Neural cell (in vitro differentiated cells): ENCODE data around the gene ZNF618.

ENCODE experiments used
- EZH2 ChIP-seq: fragments of 200-600, 300-800 bp; shearing (Covaris generic), sonication (generic); IDR thresholded peaks from 2 replicates; pipeline ENCODE4 v1.6.1; 2014; ENCODE audit warnings: antibody characterized with exemption, low read length, borderline replicate concordance, mild to moderate bottlenecking; ENCODE audit not compliant: insufficient read depth, poor library complexity, severe bottlenecking
- POLR2AphosphoS5 ChIP-seq: IDR thresholded peaks from 2 replicates; pipeline ENCODE4 v1.6.1; 2012
- REST ChIP-seq: IDR thresholded peaks from 2 replicates; pipeline ENCODE4 v1.6.1; 2012; ENCODE audit warnings: borderline replicate concordance
- TF ChIP-seq, protein P1 (sequence below): fragments of 450-650 bp; IDR thresholded peaks from 2 replicates; pipeline ENCODE4 v1.5.1; 2014; ENCODE audit warnings: antibody characterized with exemption, mild to moderate bottlenecking, moderate library complexity; ENCODE audit not compliant: poor library complexity, severe bottlenecking

DNA sequence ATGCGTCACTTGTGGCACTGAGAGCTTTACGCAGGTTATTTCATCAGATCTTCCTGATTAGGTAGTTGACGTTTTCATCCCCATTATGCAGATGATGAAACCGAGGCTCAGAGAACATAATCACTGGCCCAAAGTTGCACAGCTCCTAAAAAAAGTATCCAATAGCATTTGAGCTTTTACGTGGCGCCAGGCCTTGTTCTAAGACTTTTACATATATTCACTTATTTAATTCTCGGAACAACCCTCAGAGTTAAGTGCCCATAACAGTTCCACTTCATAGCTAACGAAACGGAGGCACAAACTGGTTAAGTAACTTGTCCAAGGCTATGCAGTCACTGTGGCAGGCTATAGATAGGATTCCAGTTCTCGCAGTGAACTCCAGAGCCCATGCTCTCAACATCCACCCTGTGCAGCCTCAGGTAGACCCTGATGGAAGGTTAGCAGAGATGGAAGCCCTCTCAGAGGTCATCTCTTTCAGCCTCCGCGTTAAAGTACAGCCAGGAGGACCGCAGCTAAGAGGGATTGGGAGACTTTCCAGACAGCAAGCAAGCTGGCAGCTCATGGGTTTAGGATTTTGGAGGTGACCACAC, 162.7 kb downstream of the ZNF618 start:
- TF ChIP-seq, protein P1, sequence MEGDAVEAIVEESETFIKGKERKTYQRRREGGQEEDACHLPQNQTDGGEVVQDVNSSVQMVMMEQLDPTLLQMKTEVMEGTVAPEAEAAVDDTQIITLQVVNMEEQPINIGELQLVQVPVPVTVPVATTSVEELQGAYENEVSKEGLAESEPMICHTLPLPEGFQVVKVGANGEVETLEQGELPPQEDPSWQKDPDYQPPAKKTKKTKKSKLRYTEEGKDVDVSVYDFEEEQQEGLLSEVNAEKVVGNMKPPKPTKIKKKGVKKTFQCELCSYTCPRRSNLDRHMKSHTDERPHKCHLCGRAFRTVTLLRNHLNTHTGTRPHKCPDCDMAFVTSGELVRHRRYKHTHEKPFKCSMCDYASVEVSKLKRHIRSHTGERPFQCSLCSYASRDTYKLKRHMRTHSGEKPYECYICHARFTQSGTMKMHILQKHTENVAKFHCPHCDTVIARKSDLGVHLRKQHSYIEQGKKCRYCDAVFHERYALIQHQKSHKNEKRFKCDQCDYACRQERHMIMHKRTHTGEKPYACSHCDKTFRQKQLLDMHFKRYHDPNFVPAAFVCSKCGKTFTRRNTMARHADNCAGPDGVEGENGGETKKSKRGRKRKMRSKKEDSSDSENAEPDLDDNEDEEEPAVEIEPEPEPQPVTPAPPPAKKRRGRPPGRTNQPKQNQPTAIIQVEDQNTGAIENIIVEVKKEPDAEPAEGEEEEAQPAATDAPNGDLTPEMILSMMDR, result no peak
- TF ChIP-seq EZH2 (no peak), POLR2AphosphoS5 (no peak), REST (no peak)
